ENCODE results near the gene MAST4.

- TF ChIP-seq, protein P1, sequence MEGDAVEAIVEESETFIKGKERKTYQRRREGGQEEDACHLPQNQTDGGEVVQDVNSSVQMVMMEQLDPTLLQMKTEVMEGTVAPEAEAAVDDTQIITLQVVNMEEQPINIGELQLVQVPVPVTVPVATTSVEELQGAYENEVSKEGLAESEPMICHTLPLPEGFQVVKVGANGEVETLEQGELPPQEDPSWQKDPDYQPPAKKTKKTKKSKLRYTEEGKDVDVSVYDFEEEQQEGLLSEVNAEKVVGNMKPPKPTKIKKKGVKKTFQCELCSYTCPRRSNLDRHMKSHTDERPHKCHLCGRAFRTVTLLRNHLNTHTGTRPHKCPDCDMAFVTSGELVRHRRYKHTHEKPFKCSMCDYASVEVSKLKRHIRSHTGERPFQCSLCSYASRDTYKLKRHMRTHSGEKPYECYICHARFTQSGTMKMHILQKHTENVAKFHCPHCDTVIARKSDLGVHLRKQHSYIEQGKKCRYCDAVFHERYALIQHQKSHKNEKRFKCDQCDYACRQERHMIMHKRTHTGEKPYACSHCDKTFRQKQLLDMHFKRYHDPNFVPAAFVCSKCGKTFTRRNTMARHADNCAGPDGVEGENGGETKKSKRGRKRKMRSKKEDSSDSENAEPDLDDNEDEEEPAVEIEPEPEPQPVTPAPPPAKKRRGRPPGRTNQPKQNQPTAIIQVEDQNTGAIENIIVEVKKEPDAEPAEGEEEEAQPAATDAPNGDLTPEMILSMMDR (conservative IDR thresholded peaks at IDR 0.05; ENCODE audit: low read depth, low read length), result no peak
- no peak for TF ChIP-seq RFX5 (IDR thresholded peaks at IDR 0.05; ENCODE audit: low read depth, low read length)
Measured at GRCh38 chr5:66697796-66698564, 101.8 kb downstream of the MAST4 start.

All from IMR-90 (cell line).